ENCODE data around the gene COX17. TPM values are rescaled to one million over a fixed set of nuclear protein-coding genes. Genes with fewer than 3 reads are reported as not detected.

The COX17 gene
- total RNA-seq, 1 donor from 2014 or later = 22.8 TPM

DNA sequence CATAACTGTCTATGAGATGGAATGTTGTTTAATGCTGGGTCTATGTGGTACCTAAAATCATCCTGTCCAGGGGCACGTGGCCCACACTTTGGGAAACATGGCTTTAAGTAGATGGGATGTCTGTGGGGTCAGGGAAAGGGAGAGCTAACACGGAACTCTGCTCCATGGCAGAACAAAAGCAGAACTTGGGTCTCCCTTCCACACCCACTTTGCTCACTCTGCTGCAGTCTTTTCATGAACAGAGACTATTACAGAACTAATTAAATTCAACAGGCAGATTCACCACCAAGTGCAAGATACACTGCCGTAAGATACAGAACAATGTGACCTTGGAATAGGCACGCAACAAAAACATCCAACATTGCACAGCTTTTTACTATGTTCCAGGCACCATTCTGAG is 45.0 kb downstream of the COX17 start:
- H3K27me3 Mint-ChIP-seq (ENCODE audit: low read depth, unreplicated experiment) = no peaks in the 10 kb centered on the region
- Histone ChIP-seq H3K27ac (ENCODE audit: low read depth, low read length) (no peak overlapping the region), H3K4me2 (ENCODE audit: low read length) (no peak overlapping the region), H2AFZ (ENCODE audit: low read depth, low read length) (no peak overlapping the region), H3K79me2 (ENCODE audit: insufficient read depth, low read length) (no peaks in the 10 kb centered on the region), H3K4me1 (ENCODE audit: insufficient read depth, low read length) (peaks cover 15% of the 10 kb centered on the region), H3K27me3 (ENCODE audit: insufficient read depth, low read length) (no peaks in the 10 kb centered on the region), H3K9me3 (ENCODE audit: insufficient read depth, low read depth, low read length) (no peaks in the 10 kb centered on the region), H3K4me3 (ENCODE audit: insufficient read depth, low read depth, low read length) (no peak overlapping the region), H3K9ac (ENCODE audit: low read length) (no peak overlapping the region), H3K36me3 (ENCODE audit: insufficient read depth, low read length) (no peaks in the 10 kb centered on the region), H4K20me1 (ENCODE audit: insufficient read depth, low read length) (no peaks in the 10 kb centered on the region)
- no peak for FAIRE-seq
- H3K4me3 Mint-ChIP-seq (ENCODE audit: unreplicated experiment) = no peak overlapping the region
- no peaks in the 10 kb centered on the region for H3K36me3 Mint-ChIP-seq (ENCODE audit: low read depth, unreplicated experiment)
- no peak overlapping the region for H3K27ac Mint-ChIP-seq (ENCODE audit: unreplicated experiment)
- no peak for DNase-seq (ENCODE audit: low read depth)
- H3K4me1 Mint-ChIP-seq (ENCODE audit: low read depth, unreplicated experiment) = peaks cover 40% of the 10 kb centered on the region
- no peak for TF ChIP-seq EZH2 (IDR thresholded peaks at IDR 0.05; ENCODE audit: insufficient read depth, low read length)
- TF ChIP-seq, protein P1, sequence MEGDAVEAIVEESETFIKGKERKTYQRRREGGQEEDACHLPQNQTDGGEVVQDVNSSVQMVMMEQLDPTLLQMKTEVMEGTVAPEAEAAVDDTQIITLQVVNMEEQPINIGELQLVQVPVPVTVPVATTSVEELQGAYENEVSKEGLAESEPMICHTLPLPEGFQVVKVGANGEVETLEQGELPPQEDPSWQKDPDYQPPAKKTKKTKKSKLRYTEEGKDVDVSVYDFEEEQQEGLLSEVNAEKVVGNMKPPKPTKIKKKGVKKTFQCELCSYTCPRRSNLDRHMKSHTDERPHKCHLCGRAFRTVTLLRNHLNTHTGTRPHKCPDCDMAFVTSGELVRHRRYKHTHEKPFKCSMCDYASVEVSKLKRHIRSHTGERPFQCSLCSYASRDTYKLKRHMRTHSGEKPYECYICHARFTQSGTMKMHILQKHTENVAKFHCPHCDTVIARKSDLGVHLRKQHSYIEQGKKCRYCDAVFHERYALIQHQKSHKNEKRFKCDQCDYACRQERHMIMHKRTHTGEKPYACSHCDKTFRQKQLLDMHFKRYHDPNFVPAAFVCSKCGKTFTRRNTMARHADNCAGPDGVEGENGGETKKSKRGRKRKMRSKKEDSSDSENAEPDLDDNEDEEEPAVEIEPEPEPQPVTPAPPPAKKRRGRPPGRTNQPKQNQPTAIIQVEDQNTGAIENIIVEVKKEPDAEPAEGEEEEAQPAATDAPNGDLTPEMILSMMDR (IDR thresholded peaks at IDR 0.05; ENCODE audit: insufficient read depth, low read depth, low read length) = no peak
- no peaks in the 10 kb centered on the region for H3K9me3 Mint-ChIP-seq (ENCODE audit: unreplicated experiment)

DNA sequence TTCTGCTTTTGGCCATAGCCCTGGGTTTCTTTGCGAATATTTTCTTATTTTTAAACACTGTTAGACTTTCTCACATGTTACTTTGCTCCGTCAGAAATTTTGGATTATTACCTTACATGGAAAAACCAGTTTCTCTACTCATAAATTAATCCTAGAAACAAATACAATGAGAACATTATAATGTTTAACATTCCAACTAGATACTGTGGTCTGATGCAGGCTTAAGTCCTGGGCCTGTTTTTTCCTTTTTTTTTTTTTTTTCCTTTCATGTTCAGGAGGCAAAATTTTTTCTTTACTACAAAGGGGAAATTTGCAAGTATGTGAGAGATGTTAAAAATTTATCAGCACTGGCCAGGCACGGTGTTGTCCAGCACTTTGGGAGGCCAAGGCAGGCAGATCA is 45.7 kb downstream of the COX17 start:
- peak; percentile 48 for DNase-seq (ENCODE audit: low read depth)
- Histone ChIP-seq H3K36me3 (ENCODE audit: insufficient read depth, low read length) (no peaks in the 10 kb centered on the region), H3K4me3 (ENCODE audit: insufficient read depth, low read depth, low read length) (no peak overlapping the region), H3K9me3 (ENCODE audit: insufficient read depth, low read depth, low read length) (no peaks in the 10 kb centered on the region), H3K9ac (ENCODE audit: low read length) (no peak overlapping the region), H3K27me3 (ENCODE audit: insufficient read depth, low read length) (no peaks in the 10 kb centered on the region), H3K4me2 (ENCODE audit: low read length) (no peak overlapping the region), H3K79me2 (ENCODE audit: insufficient read depth, low read length) (no peaks in the 10 kb centered on the region), H2AFZ (ENCODE audit: low read depth, low read length) (no peak overlapping the region), H4K20me1 (ENCODE audit: insufficient read depth, low read length) (no peaks in the 10 kb centered on the region), H3K4me1 (ENCODE audit: insufficient read depth, low read length) (peaks cover 15% of the 10 kb centered on the region), H3K27ac (ENCODE audit: low read depth, low read length) (no peak overlapping the region)
- Mint-ChIP-seq H3K4me3 (ENCODE audit: unreplicated experiment) (no peak overlapping the region), H3K36me3 (ENCODE audit: low read depth, unreplicated experiment) (no peaks in the 10 kb centered on the region), H3K27me3 (ENCODE audit: low read depth, unreplicated experiment) (peaks cover under 1% of the 10 kb centered on the region), H3K27ac (ENCODE audit: unreplicated experiment) (peak overlapping the region; percentile 97), H3K4me1 (ENCODE audit: low read depth, unreplicated experiment) (peaks cover 33% of the 10 kb centered on the region), H3K9me3 (ENCODE audit: unreplicated experiment) (no peaks in the 10 kb centered on the region)
- TF ChIP-seq, protein P1 (IDR thresholded peaks at IDR 0.05; ENCODE audit: insufficient read depth, low read depth, low read length) = no peak
- no peak for TF ChIP-seq EZH2 (IDR thresholded peaks at IDR 0.05; ENCODE audit: insufficient read depth, low read length)
- no peak for FAIRE-seq

DNA sequence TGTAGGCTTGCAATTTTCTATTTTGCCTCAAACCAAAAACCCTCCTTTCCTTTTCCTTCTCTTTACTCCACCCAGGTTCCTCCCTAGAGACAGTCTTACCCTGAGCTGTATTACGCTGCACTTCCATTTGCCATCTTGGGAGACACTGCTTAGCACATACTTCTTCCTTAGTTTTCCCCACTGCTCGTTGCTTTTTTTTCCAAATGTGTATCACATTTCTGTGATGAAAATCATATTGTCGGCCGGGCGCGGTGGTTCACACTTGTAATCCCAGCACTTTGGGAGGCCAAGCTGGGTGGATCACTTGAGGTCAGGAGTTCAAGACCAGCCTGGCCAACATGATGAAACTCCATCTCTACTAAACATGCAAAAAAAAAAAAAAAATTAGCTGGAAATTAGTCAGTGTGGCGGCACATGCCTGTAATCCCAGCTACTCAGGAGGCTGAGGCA is 46.3 kb downstream of the COX17 start:
- Mint-ChIP-seq H3K4me3 (ENCODE audit: unreplicated experiment) (no peak overlapping the region), H3K27me3 (ENCODE audit: low read depth, unreplicated experiment) (peaks cover 3% of the 10 kb centered on the region), H3K27ac (ENCODE audit: unreplicated experiment) (peak overlapping the region; percentile 97), H3K4me1 (ENCODE audit: low read depth, unreplicated experiment) (peaks cover 27% of the 10 kb centered on the region), H3K9me3 (ENCODE audit: unreplicated experiment) (no peaks in the 10 kb centered on the region), H3K36me3 (ENCODE audit: low read depth, unreplicated experiment) (no peaks in the 10 kb centered on the region)
- Histone ChIP-seq H3K4me2 (ENCODE audit: low read length) (no peak overlapping the region), H3K9me3 (ENCODE audit: insufficient read depth, low read depth, low read length) (no peaks in the 10 kb centered on the region), H3K79me2 (ENCODE audit: insufficient read depth, low read length) (no peaks in the 10 kb centered on the region), H4K20me1 (ENCODE audit: insufficient read depth, low read length) (no peaks in the 10 kb centered on the region), H2AFZ (ENCODE audit: low read depth, low read length) (peak overlapping the region; percentile 71), H3K4me1 (ENCODE audit: insufficient read depth, low read length) (peaks cover 10% of the 10 kb centered on the region), H3K4me3 (ENCODE audit: insufficient read depth, low read depth, low read length) (no peak overlapping the region), H3K9ac (ENCODE audit: low read length) (no peak overlapping the region), H3K36me3 (ENCODE audit: insufficient read depth, low read length) (no peaks in the 10 kb centered on the region), H3K27ac (ENCODE audit: low read depth, low read length) (no peak overlapping the region), H3K27me3 (ENCODE audit: insufficient read depth, low read length) (no peaks in the 10 kb centered on the region)
- no peak for DNase-seq (ENCODE audit: low read depth)
- FAIRE-seq = no peak
- no peak for TF ChIP-seq EZH2 (IDR thresholded peaks at IDR 0.05; ENCODE audit: insufficient read depth, low read length)
- TF ChIP-seq, protein P1 (IDR thresholded peaks at IDR 0.05; ENCODE audit: insufficient read depth, low read depth, low read length) = no peak
